ENCODE measurements around the gene MTREX.

MTREX gene

GRCh38 chr5:55386356-55386755, 78.6 kb downstream of the MTREX start:
- no peaks in the 10 kb centered on the region for H3K36me3 ChIP-seq (ENCODE audit: control insufficient read depth, insufficient read depth, low read length)
- H3K27me3 ChIP-seq (ENCODE audit: control insufficient read depth, insufficient read depth, low read length): no peaks in the 10 kb centered on the region
- H2AFZ ChIP-seq: no peak overlapping the region
- H3K79me2 ChIP-seq: no peaks in the 10 kb centered on the region
- H3K27ac ChIP-seq: no peak overlapping the region
- no peaks in the 10 kb centered on the region for H3K4me1 ChIP-seq
- no peak overlapping the region for H3K4me3 ChIP-seq (ENCODE audit: low read depth, low read length)
- H3K9ac ChIP-seq: no peak overlapping the region
- H3K9me3 ChIP-seq (ENCODE audit: control insufficient read depth, low read length): no peaks in the 10 kb centered on the region
- TF ChIP-seq CTCF (IDR thresholded peaks at IDR 0.05): no peak
- H3K4me2 ChIP-seq (ENCODE audit: low read length): no peak overlapping the region

DNA sequence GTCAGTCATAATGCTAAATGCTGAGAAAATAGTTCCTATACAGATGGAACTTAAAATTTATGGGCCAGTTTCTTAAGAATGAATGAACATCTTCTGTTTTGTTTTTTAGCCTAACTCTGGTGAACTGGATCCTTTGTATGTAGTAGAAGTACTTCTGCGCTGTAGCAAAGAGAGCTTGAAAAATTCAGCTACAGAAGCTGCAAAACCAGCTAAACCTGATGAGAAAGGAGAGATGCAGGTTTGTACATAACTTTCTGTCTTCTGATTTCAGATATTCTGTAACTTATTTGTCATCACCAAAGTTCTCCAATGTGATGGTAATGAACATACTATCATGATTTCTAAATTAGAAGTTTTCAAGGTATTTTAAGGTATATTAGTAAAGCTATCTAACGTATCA, 80.1 kb downstream of the MTREX start:
- H3K36me3 ChIP-seq (ENCODE audit: control insufficient read depth, insufficient read depth, low read length): no peaks in the 10 kb centered on the region

GRCh38 chr5:55391707-55392106, 83.9 kb downstream of the MTREX start:
- Histone ChIP-seq H3K36me3 (ENCODE audit: control insufficient read depth, insufficient read depth, low read length) (no peaks in the 10 kb centered on the region), H2AFZ (no peak overlapping the region), H3K27ac (no peak overlapping the region), H3K4me3 (ENCODE audit: low read depth, low read length) (no peak overlapping the region), H3K27me3 (ENCODE audit: control insufficient read depth, insufficient read depth, low read length) (no peaks in the 10 kb centered on the region), H3K9ac (no peak overlapping the region), H3K4me1 (no peaks in the 10 kb centered on the region), H3K4me2 (ENCODE audit: low read length) (no peak overlapping the region), H3K79me2 (no peaks in the 10 kb centered on the region), H3K9me3 (ENCODE audit: control insufficient read depth, low read length) (no peaks in the 10 kb centered on the region)
- no peak for TF ChIP-seq CTCF (IDR thresholded peaks at IDR 0.05)

More for the DNA sequence above, 80.1 kb downstream of the MTREX start:
- H3K27ac ChIP-seq: no peak overlapping the region
- no peak overlapping the region for H3K4me2 ChIP-seq (ENCODE audit: low read length)
- no peaks in the 10 kb centered on the region for H3K9me3 ChIP-seq (ENCODE audit: control insufficient read depth, low read length)
- H3K27me3 ChIP-seq (ENCODE audit: control insufficient read depth, insufficient read depth, low read length): no peaks in the 10 kb centered on the region
- no peak overlapping the region for H2AFZ ChIP-seq
- no peak overlapping the region for H3K9ac ChIP-seq
- no peak for TF ChIP-seq CTCF (IDR thresholded peaks at IDR 0.05)
- H3K4me1 ChIP-seq: no peaks in the 10 kb centered on the region
- no peak overlapping the region for H3K4me3 ChIP-seq (ENCODE audit: low read depth, low read length)
- no peaks in the 10 kb centered on the region for H3K79me2 ChIP-seq

- Histone ChIP-seq H3K4me2 (ENCODE audit: low read length) (no peak overlapping the region), H3K4me1 (no peaks in the 10 kb centered on the region), H3K36me3 (ENCODE audit: control insufficient read depth, insufficient read depth, low read length) (no peaks in the 10 kb centered on the region), H3K79me2 (no peaks in the 10 kb centered on the region), H3K4me3 (ENCODE audit: low read depth, low read length) (no peak overlapping the region), H3K27ac (no peak overlapping the region), H3K27me3 (ENCODE audit: control insufficient read depth, insufficient read depth, low read length) (no peaks in the 10 kb centered on the region), H2AFZ (no peak overlapping the region), H3K9ac (no peak overlapping the region), H3K9me3 (ENCODE audit: control insufficient read depth, low read length) (no peaks in the 10 kb centered on the region)
- no peak for TF ChIP-seq CTCF (IDR thresholded peaks at IDR 0.05)
Measured at GRCh38 chr5:55392669-55393068, 84.9 kb downstream of the MTREX start.

DNA sequence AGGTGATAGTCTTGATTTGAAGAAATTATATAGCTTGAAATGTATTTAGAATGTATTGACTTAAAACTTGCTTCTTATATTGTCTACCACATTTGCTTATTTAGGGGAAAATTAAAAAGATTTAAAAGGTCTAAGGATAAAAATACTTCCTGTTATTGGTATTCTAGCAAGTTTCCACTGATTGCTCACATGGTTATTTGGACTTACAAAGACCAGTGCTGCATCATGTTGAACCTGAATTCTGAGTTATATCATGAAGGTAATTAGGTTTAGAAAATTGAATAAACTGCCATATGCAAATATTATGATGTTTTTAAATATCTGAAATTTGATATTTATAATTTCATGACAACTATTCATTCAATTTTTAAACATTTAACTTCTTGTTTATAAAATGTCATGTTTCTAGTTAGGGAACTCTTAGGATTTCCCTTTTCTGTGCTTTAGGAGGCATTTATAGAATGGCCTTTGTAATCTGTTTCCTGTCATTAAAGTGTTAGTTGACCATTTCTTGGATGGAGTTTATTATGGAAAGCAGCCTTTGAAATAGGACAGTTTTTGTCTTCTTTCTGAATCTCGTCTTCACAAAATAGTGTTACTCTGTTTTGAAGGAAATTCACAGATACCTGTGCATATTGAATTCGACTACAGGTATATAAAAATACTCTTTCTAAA, 85.8 kb downstream of the MTREX start:
- Histone ChIP-seq H3K27me3 (ENCODE audit: control insufficient read depth, insufficient read depth, low read length) (no peaks in the 10 kb centered on the region), H3K4me2 (ENCODE audit: low read length) (no peak overlapping the region), H3K4me3 (ENCODE audit: low read depth, low read length) (no peak overlapping the region), H3K9me3 (ENCODE audit: control insufficient read depth, low read length) (no peaks in the 10 kb centered on the region), H3K36me3 (ENCODE audit: control insufficient read depth, insufficient read depth, low read length) (no peaks in the 10 kb centered on the region), H3K79me2 (no peaks in the 10 kb centered on the region), H3K9ac (no peak overlapping the region), H3K27ac (no peak overlapping the region), H3K4me1 (no peaks in the 10 kb centered on the region), H2AFZ (no peak overlapping the region)
- TF ChIP-seq CTCF (IDR thresholded peaks at IDR 0.05): no peak

Measured in parathyroid adenoma (tissue), 2 donors.